Peyer's patch (tissue), 4 donors: ENCODE measurements around the gene QRFPR. TPM values are rescaled to one million over a fixed set of nuclear protein-coding genes. Genes with fewer than 3 reads are reported as not detected.
A peak's percentile ranks its signal among the peaks of the same experiment; 100 is the strongest.
"Not testable (repeated sequence)": the region's sequence is repeated elsewhere in the genome, so short reads cannot be mapped to it uniquely, and the experiment has no call there.

Source experiments
- DNase-seq, 3 donors: peaks; one replicate each; pipeline ENCODE4 v3.0.0-alpha.2; 2017 to 2019
- H3K27ac ChIP-seq, 4 donors: fragments of 200-600 bp; sonication (generic); one replicate each; pipeline ENCODE4 v1.5.1; 2016 to 2019
- H3K27me3 ChIP-seq, 2 donors: fragments of 200-600 bp; sonication (generic); one replicate each; pipeline ENCODE4 v1.5.1; 2019
- H3K36me3 ChIP-seq, 3 donors: fragments of 200-600 bp; sonication (generic); one replicate each; pipeline ENCODE4 v1.5.1; 2016 to 2019
- H3K4me1 ChIP-seq, 4 donors: fragments of 200-600 bp; sonication (generic); one replicate each; pipeline ENCODE4 v1.5.1; 2016 to 2019
- H3K4me3 ChIP-seq, 4 donors: fragments of 200-600 bp; sonication (generic); 1 replicate in 3 of 4; 2 replicates in 1 of 4; pipeline ENCODE4 v1.5.1; 2016 to 2019; ENCODE audit warnings: mild to moderate bottlenecking in 1 of 4
- H3K9me3 ChIP-seq, 4 donors: fragments of 200-600 bp; sonication (generic); one replicate each; pipeline ENCODE4 v1.5.1; 2016 to 2019; ENCODE audit warnings: mild to moderate bottlenecking in 1 of 4
- CTCF ChIP-seq, 6 experiments: fragments of 450-650 bp in 4 of 6; fragments of 200-600 bp in 2 of 6; sonication (generic) in 1 of 6; IDR thresholded peaks; one replicate each; pipeline ENCODE4 v1.5.1; 2017 to 2019; ENCODE audit warnings: antibody characterized with exemption in 6 of 6, mild to moderate bottlenecking in 3 of 6, moderate library complexity in 1 of 6
- POLR2A ChIP-seq, 2 donors: fragments of 450-650 bp; IDR thresholded peaks; one replicate each; pipeline ENCODE4 v1.5.1; 2017; ENCODE audit warnings: antibody characterized with exemption in 2 of 2, mild to moderate bottlenecking in 2 of 2, moderate library complexity in 2 of 2
- total RNA-seq, 4 donors: library from RNA; depleted of rRNA; stranded (reverse); fragments of >200 nt; gene quantifications; one replicate each; pipeline ENCODE4 v1.1.0, GENCODE V29; 2016

The QRFPR gene
- total RNA-seq, 4 donors from 2014 or later, result not detected

GRCh38 chr4:121321466-121321865 is 59.4 kb downstream of the QRFPR start:
- no peak for DNase-seq
- TF ChIP-seq POLR2A (IDR thresholded peaks at IDR 0.05) (no peak), CTCF (IDR thresholded peaks at IDR 0.05) (no peak)
- Histone ChIP-seq H3K9me3 (no peaks in the 10 kb centered on the region), H3K4me3 (no peak overlapping the region), H3K27ac (no peak overlapping the region), H3K36me3 (no peaks in the 10 kb centered on the region), H3K27me3 (no peaks in the 10 kb centered on the region), H3K4me1 (no peaks in the 10 kb centered on the region)

- TF ChIP-seq POLR2A (IDR thresholded peaks at IDR 0.05), result no peak
- TF ChIP-seq CTCF (IDR thresholded peaks at IDR 0.05), result no peak
- Histone ChIP-seq H3K27me3 (no peaks in the 10 kb centered on the region), H3K36me3 (no peaks in the 10 kb centered on the region), H3K4me3 (no peak overlapping the region), H3K4me1 (no peaks in the 10 kb centered on the region), H3K9me3 (no peaks in the 10 kb centered on the region), H3K27ac (no peak overlapping the region)
- no peak for DNase-seq
Measured at GRCh38 chr4:121316091-121316490, 64.7 kb downstream of the QRFPR start.

GRCh38 chr4:121313430-121313829 is 67.4 kb downstream of the QRFPR start:
- not testable (repeated sequence) for DNase-seq, H3K27ac ChIP-seq, H3K4me3 ChIP-seq, H3K9me3 ChIP-seq, H3K36me3 ChIP-seq, H3K4me1 ChIP-seq, H3K27me3 ChIP-seq

GRCh38 chr4:121308828-121309227 is 72.0 kb downstream of the QRFPR start:
- no peaks in the 10 kb centered on the region for H3K27me3 ChIP-seq
- DNase-seq, result no peak
- no peak overlapping the region for H3K27ac ChIP-seq
- H3K9me3 ChIP-seq, result no peaks in the 10 kb centered on the region
- TF ChIP-seq CTCF (IDR thresholded peaks at IDR 0.05) (no peak), POLR2A (IDR thresholded peaks at IDR 0.05) (no peak)
- no peaks in the 10 kb centered on the region for H3K36me3 ChIP-seq
- H3K4me1 ChIP-seq, result no peaks in the 10 kb centered on the region
- no peak overlapping the region for H3K4me3 ChIP-seq

GRCh38 chr4:121308328-121308663 is 72.5 kb downstream of the QRFPR start:
- TF ChIP-seq CTCF (IDR thresholded peaks at IDR 0.05), result no peak
- TF ChIP-seq POLR2A (IDR thresholded peaks at IDR 0.05), result no peak
- Histone ChIP-seq H3K27ac (no peak overlapping the region), H3K4me3 (no peak overlapping the region), H3K4me1 (no peaks in the 10 kb centered on the region), H3K27me3 (no peaks in the 10 kb centered on the region), H3K9me3 (no peaks in the 10 kb centered on the region), H3K36me3 (no peaks in the 10 kb centered on the region)
- DNase-seq, result no peak

GRCh38 chr4:121307445-121308327 is 73.1 kb downstream of the QRFPR start:
- no peak for TF ChIP-seq POLR2A (IDR thresholded peaks at IDR 0.05)
- peak in 5 of 6 experiments; percentile 25 to 67 (median 47) for TF ChIP-seq CTCF (IDR thresholded peaks at IDR 0.05)
- Histone ChIP-seq H3K27me3 (no peaks in the 10 kb centered on the region), H3K4me1 (no peaks in the 10 kb centered on the region), H3K9me3 (no peaks in the 10 kb centered on the region), H3K27ac (no peak overlapping the region), H3K4me3 (no peak overlapping the region), H3K36me3 (no peaks in the 10 kb centered on the region)
- no peak for DNase-seq
